CD4-positive, alpha-beta T cell (primary cell): Measurements from ENCODE around the gene PLCXD1. TPM values are rescaled to one million over a fixed set of nuclear protein-coding genes. Genes with fewer than 3 reads are reported as not detected.
"Not testable (repeated sequence)": the region's sequence is repeated elsewhere in the genome, so short reads cannot be mapped to it uniquely, and the experiment has no call there.

Source experiments
- ATAC-seq: fragments of 200-7000 bp; cut with Tn5 transposase; one replicate; pipeline ENCODE4 v1.10.0; 2022; ENCODE audit warnings: mild to moderate bottlenecking; ENCODE audit not compliant: poor library complexity
- CTCF ChIA-PET: fragments of 350-600 bp; sonication (Branson Sonifier 250); formaldehyde crosslinking; loops from one replicate; lab custom pipeline; 2021; ENCODE audit warnings: antibody characterized with exemption, inconsistent platforms; lab: Charles Lee
- POLR2A ChIA-PET: fragments of 350-600 bp; sonication (Branson Sonifier 250); formaldehyde crosslinking; loops from one replicate; lab custom pipeline; 2021; ENCODE audit warnings: antibody characterized with exemption, inconsistent platforms; lab: Charles Lee
- DNase-seq, 14 experiments: peaks; one replicate each; pipeline ENCODE4 v3.0.0-alpha.2; 2013 to 2020; ENCODE audit warnings: mixed read lengths in 2 of 14
- H3K27ac ChIP-seq, 2 donors: one replicate each; pipeline versions ENCODE4 v1.5.1 to v1.7.0; 2013; ENCODE audit warnings: low read length in 2 of 2, low read depth in 1 of 2, mild to moderate bottlenecking in 1 of 2
- H3K27me3 ChIP-seq, 2 experiments: 1 replicate in 1 of 2; 2 replicates in 1 of 2; pipeline versions ENCODE4 v1.6.1 to v1.7.0; 2013; ENCODE audit warnings: low read length in 2 of 2, control low read depth in 1 of 2, mild to moderate bottlenecking in 1 of 2, moderate library complexity in 1 of 2; ENCODE audit not compliant: insufficient read depth in 2 of 2, control insufficient read depth in 1 of 2
- H3K36me3 ChIP-seq: one replicate; pipeline ENCODE4 v1.6.1; 2013; ENCODE audit warnings: low read length, control low read depth; ENCODE audit not compliant: insufficient read depth
- H3K4me1 ChIP-seq: one replicate; pipeline ENCODE4 v1.6.1; 2013; ENCODE audit warnings: low read length, control low read depth; ENCODE audit not compliant: insufficient read depth
- H3K4me3 ChIP-seq: one replicate; pipeline ENCODE4 v1.5.1; 2013; ENCODE audit warnings: mild to moderate bottlenecking, low read length, moderate library complexity
- H3K9me3 ChIP-seq, 2 experiments: 1 replicate in 1 of 2; 2 replicates in 1 of 2; pipeline versions ENCODE4 v1.6.1 to v1.7.0; 2013; ENCODE audit warnings: low read length in 2 of 2, mild to moderate bottlenecking in 2 of 2, control low read depth in 1 of 2, moderate library complexity in 1 of 2; ENCODE audit not compliant: control insufficient read depth in 1 of 2, insufficient read depth in 1 of 2
- H3K27ac Mint-ChIP-seq: one replicate; pipeline ENCODE4 v1.8.0; 2020; ENCODE audit warnings: mixed read lengths
- H3K27me3 Mint-ChIP-seq: one replicate; pipeline ENCODE4 v1.8.0; 2021; ENCODE audit warnings: mixed read lengths
- H3K36me3 Mint-ChIP-seq: one replicate; pipeline ENCODE4 v1.8.0; 2021; ENCODE audit warnings: low read depth, mixed read lengths
- H3K4me1 Mint-ChIP-seq: one replicate; pipeline ENCODE4 v1.8.0; 2021; ENCODE audit warnings: low read depth, mixed read lengths
- H3K4me3 Mint-ChIP-seq: one replicate; pipeline ENCODE4 v1.8.0; 2020; ENCODE audit warnings: mild to moderate bottlenecking, mixed read lengths
- H3K9me3 Mint-ChIP-seq: one replicate; pipeline ENCODE4 v1.8.0; 2020; ENCODE audit warnings: mixed read lengths
- CTCF ChIP-seq: fragments of 200-600 bp; IDR thresholded peaks from one replicate; pipeline ENCODE4 v1.8.0; 2022; ENCODE audit warnings: antibody characterized with exemption, mild to moderate bottlenecking
- intact Hi-C, 2 experiments: fragments of 100-400 bp; cut with DNase I in 1 of 2; cut with micrococcal nuclease in 1 of 2; formaldehyde crosslinking; loops; one replicate each; pipeline versions ENCODE4 v1.15.1 to v1.9.0; 2023 to 2025; cut with DNase I, micrococcal nuclease
- total RNA-seq, 174 experiments: library from RNA in 2 of 174; stranded (reverse) in 2 of 174; gene quantifications; one replicate each; pipeline ENCODE4 v1.2.3 and lab custom pipeline; 2021 to 2026

PLCXD1 gene
- total RNA-seq, 2 experiments from 2014 or later: 33.0 to 35.8 TPM

DNA sequence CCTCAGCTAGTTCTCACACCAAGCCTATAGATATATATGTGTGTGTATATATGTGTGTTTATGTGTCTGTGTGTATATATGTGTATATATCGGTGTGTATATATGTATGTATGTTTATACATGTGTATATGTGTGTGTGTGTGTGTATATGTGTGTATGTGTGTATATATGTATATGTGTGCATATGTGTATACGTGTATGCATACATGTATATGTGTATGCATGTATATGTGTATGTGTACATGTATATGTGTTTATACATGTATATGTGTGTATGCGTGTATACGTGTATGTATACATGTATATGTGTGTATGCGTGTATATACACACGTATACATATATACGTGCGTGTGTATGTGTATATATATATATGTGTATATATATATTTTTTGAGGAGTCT lies 19.2 kb downstream of the PLCXD1 start:
- no peak for ATAC-seq
- H3K36me3 ChIP-seq: peaks cover 7% of the 10 kb centered on the region
- H3K9me3 Mint-ChIP-seq: no peaks in the 10 kb centered on the region
- intact Hi-C loops: no loop called here
- H3K27me3 Mint-ChIP-seq: no peaks in the 10 kb centered on the region
- no peaks in the 10 kb centered on the region for H3K4me1 Mint-ChIP-seq
- no peak for DNase-seq
- H3K4me3 Mint-ChIP-seq: no peak overlapping the region
- no peaks in the 10 kb centered on the region for H3K4me1 ChIP-seq
- H3K27ac Mint-ChIP-seq: no peak overlapping the region
- no peak overlapping the region for H3K27ac ChIP-seq
- POLR2A ChIA-PET: no interaction called here
- peaks cover 68% of the 10 kb centered on the region for H3K36me3 Mint-ChIP-seq
- CTCF ChIA-PET: no interaction called here
- TF ChIP-seq CTCF: no peak
- no peaks in the 10 kb centered on the region for H3K27me3 ChIP-seq
- H3K4me3 ChIP-seq: no peak overlapping the region
- peaks cover 0 to 26% of the 10 kb centered on the region in 2 experiments for H3K9me3 ChIP-seq

GRCh38 chrX:302975-303374 lies 21.8 kb downstream of the PLCXD1 start:
- H3K4me1 ChIP-seq: no peaks in the 10 kb centered on the region
- peaks cover 29% of the 10 kb centered on the region for H3K36me3 ChIP-seq
- H3K27me3 ChIP-seq: no peaks in the 10 kb centered on the region
- no peaks in the 10 kb centered on the region for H3K27me3 Mint-ChIP-seq
- H3K4me1 Mint-ChIP-seq: no peaks in the 10 kb centered on the region
- H3K4me3 Mint-ChIP-seq: no peak overlapping the region
- H3K27ac ChIP-seq: no peak overlapping the region
- H3K9me3 ChIP-seq: peaks cover 0 to 37% of the 10 kb centered on the region in 2 experiments
- no peak for TF ChIP-seq CTCF
- no peak for DNase-seq
- peaks cover 71% of the 10 kb centered on the region for H3K36me3 Mint-ChIP-seq
- H3K9me3 Mint-ChIP-seq: no peaks in the 10 kb centered on the region
- H3K4me3 ChIP-seq: no peak overlapping the region
- ChIA-PET CTCF (no interaction called here), POLR2A (no interaction called here)
- intact Hi-C loops: no loop called here
- H3K27ac Mint-ChIP-seq: no peak overlapping the region
- no peak for ATAC-seq

DNA sequence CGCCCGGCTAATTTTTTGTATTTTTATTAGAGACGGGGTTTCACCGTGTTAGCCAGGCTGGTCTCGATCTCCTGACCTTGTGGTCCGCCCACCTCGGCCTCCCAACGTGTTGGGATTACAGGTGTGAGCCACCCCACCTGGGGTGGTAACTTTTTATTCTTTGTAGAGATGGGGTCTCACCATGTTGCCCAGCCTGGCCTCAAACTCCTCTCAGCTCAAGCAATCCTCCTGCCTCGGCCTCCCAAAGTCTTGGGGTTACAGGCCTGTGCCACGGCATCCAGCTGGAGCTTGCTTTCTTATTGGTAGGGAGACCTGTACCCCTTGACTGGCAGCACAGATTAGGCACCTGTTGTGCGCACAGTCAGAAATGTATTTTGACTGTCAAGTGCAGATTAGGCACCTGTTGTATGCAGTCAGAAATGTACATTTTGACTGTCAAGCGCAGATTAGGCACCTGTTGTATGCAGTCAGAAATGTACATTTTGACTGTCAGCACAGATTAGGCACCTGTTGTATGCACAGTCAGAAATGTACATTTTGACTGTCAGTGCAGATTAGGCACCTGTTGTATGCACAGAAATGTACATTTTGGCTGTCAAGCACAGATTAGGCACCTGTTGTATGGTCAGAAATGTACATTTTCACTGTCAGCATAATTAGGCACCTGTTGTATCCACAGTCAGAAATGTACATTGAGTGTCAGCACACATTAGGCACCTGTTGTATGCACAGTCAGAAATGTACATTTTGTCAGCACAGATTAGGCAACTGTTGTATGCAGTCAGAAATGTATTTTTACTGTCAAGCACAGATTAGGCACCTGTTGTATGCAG lies 24.8 kb downstream of the PLCXD1 start:
- H3K4me1 Mint-ChIP-seq, H3K27ac Mint-ChIP-seq, DNase-seq, H3K4me3 Mint-ChIP-seq, intact Hi-C loops, POLR2A ChIA-PET, ATAC-seq, H3K27me3 Mint-ChIP-seq, CTCF ChIA-PET, H3K27me3 ChIP-seq, H3K9me3 Mint-ChIP-seq, H3K4me3 ChIP-seq, H3K27ac ChIP-seq, H3K4me1 ChIP-seq: not testable (repeated sequence)
- Histone ChIP-seq H3K9me3 (peaks cover 0 to 37% of the 10 kb centered on the region in 2 experiments), H3K36me3 (peaks cover 42% of the 10 kb centered on the region)
- H3K36me3 Mint-ChIP-seq: peaks cover 68% of the 10 kb centered on the region

DNA sequence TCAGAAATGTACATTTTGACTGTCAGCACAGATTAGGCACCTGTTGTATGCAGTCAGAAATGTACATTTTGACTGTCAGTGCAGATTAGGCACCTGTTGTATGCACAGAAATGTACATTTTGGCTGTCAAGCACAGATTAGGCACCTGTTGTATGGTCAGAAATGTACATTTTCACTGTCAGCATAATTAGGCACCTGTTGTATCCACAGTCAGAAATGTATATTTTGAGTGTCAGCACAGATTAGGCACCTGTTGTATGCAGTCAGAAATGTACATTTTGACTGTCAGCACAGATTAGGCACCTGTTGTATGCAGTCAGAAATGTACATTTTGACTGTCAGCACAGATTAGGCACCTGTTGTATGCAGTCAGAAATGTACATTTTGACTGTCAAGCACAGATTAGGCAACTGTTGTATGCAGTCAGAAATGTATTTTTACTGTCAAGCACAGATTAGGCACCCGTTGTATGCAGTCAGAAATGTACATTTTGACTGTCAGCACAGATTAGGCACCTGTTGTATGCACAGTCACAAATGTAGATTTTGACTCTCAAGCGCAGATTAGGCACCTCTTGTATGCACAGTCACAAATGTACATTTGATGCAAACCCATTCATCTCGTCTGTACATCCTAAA lies 25.6 kb downstream of the PLCXD1 start:
- intact Hi-C loops, H3K27me3 Mint-ChIP-seq, ATAC-seq, H3K4me3 Mint-ChIP-seq, H3K27me3 ChIP-seq, DNase-seq, POLR2A ChIA-PET, H3K4me1 ChIP-seq, CTCF ChIA-PET, H3K27ac Mint-ChIP-seq, H3K9me3 Mint-ChIP-seq, H3K27ac ChIP-seq, H3K4me3 ChIP-seq, H3K4me1 Mint-ChIP-seq: not testable (repeated sequence)
- Histone ChIP-seq H3K9me3 (peaks cover 0 to 34% of the 10 kb centered on the region in 2 experiments), H3K36me3 (peaks cover 49% of the 10 kb centered on the region)
- H3K36me3 Mint-ChIP-seq: peaks cover 63% of the 10 kb centered on the region
